Ishikawa (cell line): ENCODE results near the gene SCIMP.

Experiments
- CEBPB ChIP-seq: IDR thresholded peaks from 2 replicates; pipeline ENCODE4 v1.6.1; 2012
- CREB1 ChIP-seq: IDR thresholded peaks from 2 replicates; pipeline ENCODE4 v1.6.1; 2012; ENCODE audit warnings: low read depth
- EGR1 ChIP-seq: IDR thresholded peaks from 2 replicates; pipeline ENCODE4 v1.6.1; 2012
- EP300 ChIP-seq: IDR thresholded peaks from 2 replicates; pipeline ENCODE4 v1.6.1; 2012; ENCODE audit warnings: borderline replicate concordance
- FOXM1 ChIP-seq: IDR thresholded peaks from 2 replicates; pipeline ENCODE4 v1.6.1; 2012; ENCODE audit warnings: low read depth, borderline replicate concordance
- MAX ChIP-seq: IDR thresholded peaks from 2 replicates; pipeline ENCODE4 v1.6.1; 2012
- NFIC ChIP-seq: IDR thresholded peaks from 2 replicates; pipeline ENCODE4 v1.6.1; 2012
- RAD21 ChIP-seq: IDR thresholded peaks from 2 replicates; pipeline ENCODE4 v1.6.1; 2012; ENCODE audit warnings: low read depth
- TAF1 ChIP-seq: IDR thresholded peaks from 2 replicates; pipeline ENCODE4 v1.6.1; 2012; ENCODE audit warnings: low read depth, mild to moderate bottlenecking
- TCF12 ChIP-seq: IDR thresholded peaks from 2 replicates; pipeline ENCODE4 v1.6.1; 2012; ENCODE audit warnings: low read depth
- TEAD4 ChIP-seq: IDR thresholded peaks from 2 replicates; pipeline ENCODE4 v1.6.1; 2012
- USF1 ChIP-seq: IDR thresholded peaks from 2 replicates; pipeline ENCODE4 v1.6.1; 2012
- YY1 ChIP-seq: IDR thresholded peaks from 2 replicates; pipeline ENCODE4 v1.6.1; 2012; ENCODE audit warnings: low read depth
- ZBTB7A ChIP-seq: IDR thresholded peaks from 2 replicates; pipeline ENCODE4 v1.6.1; 2012; ENCODE audit warnings: low read depth
- TF ChIP-seq, protein P1 (sequence below): IDR thresholded peaks from 2 replicates; pipeline ENCODE4 v1.6.1; 2012; ENCODE audit warnings: low read depth, mild to moderate bottlenecking

SCIMP gene

DNA sequence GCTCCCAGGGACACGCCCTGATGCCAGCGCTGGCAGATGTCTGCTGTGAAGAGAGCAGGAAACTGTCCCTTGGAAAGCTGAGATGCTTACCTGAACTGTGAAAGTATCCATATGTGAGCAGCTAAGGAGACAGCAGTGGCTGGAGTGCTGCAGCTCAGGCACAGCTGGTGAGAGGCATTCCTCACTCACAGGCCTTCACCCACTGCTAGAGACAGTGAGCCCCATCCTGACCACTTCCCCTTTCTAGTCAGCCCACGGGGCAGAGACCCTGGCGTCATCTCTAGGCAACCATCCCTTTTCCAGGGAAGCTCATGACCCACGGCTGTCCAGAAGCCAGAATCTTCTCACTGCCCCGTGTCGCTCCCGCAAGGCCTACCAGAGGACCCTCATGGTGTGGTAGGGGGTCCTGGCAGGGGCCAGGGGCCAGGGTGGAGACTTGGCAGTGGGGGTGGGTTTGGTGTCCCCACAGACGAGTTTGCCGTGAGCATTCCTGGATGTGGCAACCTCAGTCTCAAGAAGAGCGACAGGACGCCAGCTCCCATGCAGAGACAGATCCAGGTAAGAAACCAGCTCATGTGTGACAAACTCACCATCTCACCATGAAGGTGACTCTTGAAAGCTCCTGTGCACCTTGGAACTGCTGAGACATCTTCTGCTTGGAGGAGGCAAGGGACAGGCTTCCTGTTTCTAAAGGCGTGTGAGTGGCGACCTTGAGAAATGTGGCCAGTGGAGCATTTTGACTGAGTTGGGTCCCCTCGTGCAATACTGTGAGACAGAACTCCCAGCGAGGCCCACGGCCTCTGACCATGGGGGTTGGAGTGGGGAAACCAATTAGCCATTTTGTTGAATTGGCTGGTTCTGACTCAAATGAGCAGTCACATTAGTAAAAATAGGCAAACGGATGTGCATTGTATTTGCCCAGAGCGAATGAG is at the start of gene SCIMP:
Gene SCIMP (minus strand): TSS at position 216 of the 932 bp plus-strand sequence. CDS start 105 bp downstream, at position 111.
- no peak for TF ChIP-seq EGR1
- no peak for TF ChIP-seq FOXM1
- TF ChIP-seq YY1 = no peak
- no peak for TF ChIP-seq TAF1
- TF ChIP-seq MAX = no peak
- TF ChIP-seq ZBTB7A = no peak
- no peak for TF ChIP-seq TCF12
- TF ChIP-seq NFIC = no peak
- TF ChIP-seq, protein P1, sequence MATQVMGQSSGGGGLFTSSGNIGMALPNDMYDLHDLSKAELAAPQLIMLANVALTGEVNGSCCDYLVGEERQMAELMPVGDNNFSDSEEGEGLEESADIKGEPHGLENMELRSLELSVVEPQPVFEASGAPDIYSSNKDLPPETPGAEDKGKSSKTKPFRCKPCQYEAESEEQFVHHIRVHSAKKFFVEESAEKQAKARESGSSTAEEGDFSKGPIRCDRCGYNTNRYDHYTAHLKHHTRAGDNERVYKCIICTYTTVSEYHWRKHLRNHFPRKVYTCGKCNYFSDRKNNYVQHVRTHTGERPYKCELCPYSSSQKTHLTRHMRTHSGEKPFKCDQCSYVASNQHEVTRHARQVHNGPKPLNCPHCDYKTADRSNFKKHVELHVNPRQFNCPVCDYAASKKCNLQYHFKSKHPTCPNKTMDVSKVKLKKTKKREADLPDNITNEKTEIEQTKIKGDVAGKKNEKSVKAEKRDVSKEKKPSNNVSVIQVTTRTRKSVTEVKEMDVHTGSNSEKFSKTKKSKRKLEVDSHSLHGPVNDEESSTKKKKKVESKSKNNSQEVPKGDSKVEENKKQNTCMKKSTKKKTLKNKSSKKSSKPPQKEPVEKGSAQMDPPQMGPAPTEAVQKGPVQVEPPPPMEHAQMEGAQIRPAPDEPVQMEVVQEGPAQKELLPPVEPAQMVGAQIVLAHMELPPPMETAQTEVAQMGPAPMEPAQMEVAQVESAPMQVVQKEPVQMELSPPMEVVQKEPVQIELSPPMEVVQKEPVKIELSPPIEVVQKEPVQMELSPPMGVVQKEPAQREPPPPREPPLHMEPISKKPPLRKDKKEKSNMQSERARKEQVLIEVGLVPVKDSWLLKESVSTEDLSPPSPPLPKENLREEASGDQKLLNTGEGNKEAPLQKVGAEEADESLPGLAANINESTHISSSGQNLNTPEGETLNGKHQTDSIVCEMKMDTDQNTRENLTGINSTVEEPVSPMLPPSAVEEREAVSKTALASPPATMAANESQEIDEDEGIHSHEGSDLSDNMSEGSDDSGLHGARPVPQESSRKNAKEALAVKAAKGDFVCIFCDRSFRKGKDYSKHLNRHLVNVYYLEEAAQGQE = no peak
- no peak for TF ChIP-seq EP300
- no peak for TF ChIP-seq USF1
- TF ChIP-seq CREB1 = no peak

DNA sequence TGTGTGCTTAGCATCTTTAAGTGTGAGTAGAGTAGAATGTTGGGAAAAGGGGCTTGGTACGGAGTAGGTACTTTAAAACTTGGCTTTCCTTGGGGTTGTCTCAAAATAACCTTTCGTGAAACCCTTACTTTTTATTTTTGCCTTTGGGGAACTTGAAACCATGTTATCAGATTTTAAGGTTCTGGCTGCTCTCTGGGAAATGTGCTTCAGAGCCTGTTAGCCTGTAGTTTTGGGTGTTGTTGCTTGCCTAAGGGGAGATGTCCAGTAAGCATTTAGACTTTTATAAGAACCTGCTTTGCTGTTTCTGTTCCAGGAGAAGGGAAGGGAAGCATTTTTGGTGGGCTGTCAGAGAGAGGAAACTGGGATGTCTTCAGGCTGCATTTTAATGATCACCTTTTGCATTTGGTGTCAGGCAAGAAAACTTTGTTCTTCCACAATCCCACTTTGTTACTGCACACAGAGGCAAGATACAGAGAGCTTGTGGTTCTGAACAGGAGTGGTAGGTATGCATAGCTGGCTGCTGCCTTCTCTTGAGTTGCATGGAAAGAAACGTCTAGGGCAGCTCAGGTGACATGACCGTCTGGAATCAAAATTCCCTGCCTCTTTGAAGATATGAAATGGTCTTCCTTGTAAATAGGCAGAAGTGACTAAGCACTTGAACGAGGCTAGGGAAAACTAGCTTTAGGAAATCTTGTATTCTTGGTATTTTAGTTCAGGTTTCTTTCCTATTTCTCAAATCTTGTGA is 49.1 kb upstream of the SCIMP start:
- TF ChIP-seq EP300 (no peak), NFIC (no peak), RAD21 (no peak), YY1 (no peak), CREB1 (no peak), CEBPB (no peak), MAX (no peak), EGR1 (no peak), ZBTB7A (no peak), TEAD4 (no peak), USF1 (no peak), FOXM1 (no peak), TCF12 (no peak), TAF1 (no peak)
- TF ChIP-seq, protein P1 = no peak

DNA sequence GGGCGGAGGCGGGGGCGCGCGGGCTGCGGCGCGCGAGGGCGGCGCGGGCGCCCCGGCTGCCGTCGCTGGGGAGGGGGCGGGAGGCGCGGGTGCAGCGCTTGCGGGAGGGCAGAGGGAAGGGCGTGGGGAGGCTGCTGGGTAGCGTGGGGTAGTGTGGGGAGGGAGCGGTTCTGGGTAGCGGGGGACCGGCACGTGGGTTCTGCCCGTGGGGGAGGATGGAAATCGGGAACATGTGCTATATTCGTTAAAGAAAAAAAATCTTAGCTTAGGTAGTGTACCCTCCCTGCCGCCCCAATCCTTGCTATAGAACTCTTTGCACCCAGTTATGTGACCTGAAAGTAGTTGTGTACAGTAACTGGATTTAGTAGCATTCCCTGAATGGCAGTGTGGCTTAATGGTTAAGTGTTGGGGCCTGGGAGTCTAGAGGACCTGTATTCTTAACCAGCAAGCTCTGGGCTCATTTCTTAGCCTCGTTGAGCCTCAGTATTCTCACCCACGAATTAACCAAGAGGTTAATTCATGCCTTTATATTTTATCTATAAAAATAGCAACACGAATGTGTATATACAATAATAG is 48.1 kb upstream of the SCIMP start:
- TF ChIP-seq EGR1 = 0 out of 2 replicates have a peak, but pooled peaks have one; percentile 11
- no peak; the same call in 1 of the 2 replicates for TF ChIP-seq USF1

DNA sequence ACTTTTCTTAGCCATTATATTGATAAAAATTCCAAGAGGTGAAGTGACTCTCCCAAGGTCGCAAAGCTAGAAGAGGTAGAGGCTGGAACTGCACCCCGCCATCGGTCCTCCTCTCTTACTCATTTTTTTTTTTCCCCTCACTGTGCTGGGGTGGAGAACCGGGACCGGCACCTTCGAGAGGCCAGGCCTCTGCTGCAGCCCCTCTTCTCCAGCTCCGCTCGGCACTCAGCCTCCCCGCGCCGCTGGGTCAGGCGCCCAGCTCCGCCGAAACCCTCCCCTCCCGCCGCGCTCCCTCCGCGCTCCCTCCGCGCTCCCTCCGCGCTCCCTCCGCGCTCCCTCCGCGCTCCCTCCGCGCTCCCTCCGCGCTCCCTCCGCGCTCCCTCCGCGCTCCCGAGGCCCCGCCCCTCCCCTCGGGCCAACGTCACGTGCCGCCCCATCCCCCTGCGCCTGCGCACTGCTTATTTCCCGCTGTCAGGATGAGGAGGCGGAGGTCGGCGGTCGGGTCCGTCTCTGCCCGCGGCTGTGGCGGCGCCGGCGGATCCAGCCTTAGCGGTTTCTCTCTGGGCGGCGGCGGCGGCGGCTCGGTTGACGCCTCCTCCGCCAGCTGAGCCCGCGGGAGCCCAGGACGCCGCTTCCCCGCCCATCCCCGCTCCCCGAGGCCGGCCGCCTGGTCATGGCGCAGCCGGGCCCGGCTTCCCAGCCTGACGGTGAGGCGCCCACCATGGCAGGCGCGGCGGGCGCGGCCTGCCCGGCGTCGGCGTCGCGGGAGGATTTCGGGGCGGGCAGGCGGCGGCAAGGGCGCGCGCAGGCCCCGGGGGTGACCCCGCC is 47.4 kb upstream of the SCIMP start, which contains the start of gene RABEP1:
Gene RABEP1 (plus strand): TSS at position 471 of the 828 bp plus-strand sequence. CDS start 203 bp downstream, at position 674.
- TF ChIP-seq TAF1 (peak; percentile 93), EGR1 (peak; percentile 74), MAX (no peak; the same call in 1 of the 2 replicates), USF1 (peak; percentile 96), FOXM1 (no peak)
